ENCODE data around the gene TNFAIP2.

- no peak for TF ChIP-seq POLR2A (IDR thresholded peaks at IDR 0.05)
- TF ChIP-seq CTCF (IDR thresholded peaks at IDR 0.05): no peak
Observed at GRCh38 chr14:103134919-103135318, 11.7 kb downstream of the TNFAIP2 start.

Data from thyroid gland (tissue), 4 donors.